GM19043 (cell line): Measurements from ENCODE around the gene NEK1.
"Not testable (repeated sequence)": the region's sequence is repeated elsewhere in the genome, so short reads cannot be mapped to it uniquely, and the experiment has no call there.

Experiments
- ATAC-seq: cut with Tn5 transposase; IDR thresholded peaks from one replicate; pipeline ENCODE4 v1.9.1; 2021; ENCODE audit warnings: low read depth; ENCODE audit not compliant: unreplicated experiment

Gene NEK1

GRCh38 chr4:169523796-169524195, 88.6 kb downstream of the NEK1 start:
- no peak for ATAC-seq

- no peak for ATAC-seq
Observed at GRCh38 chr4:169510617-169511016, 101.8 kb downstream of the NEK1 start.

GRCh38 chr4:169506903-169507302, 105.5 kb downstream of the NEK1 start:
- no peak for ATAC-seq

GRCh38 chr4:169499907-169500306, 112.5 kb downstream of the NEK1 start:
- ATAC-seq, result not testable (repeated sequence)

- not testable (repeated sequence) for ATAC-seq
Observed at GRCh38 chr4:169494234-169494633, 118.1 kb downstream of the NEK1 start.

GRCh38 chr4:169493164-169493524, 119.2 kb downstream of the NEK1 start:
- no peak for ATAC-seq

GRCh38 chr4:169492436-169493163, 119.8 kb downstream of the NEK1 start:
- peak; percentile 45 for ATAC-seq

- no peak for ATAC-seq
Observed at GRCh38 chr4:169491211-169491610, 121.2 kb downstream of the NEK1 start.

GRCh38 chr4:169489306-169489705, 123.1 kb downstream of the NEK1 start:
- ATAC-seq, result no peak

GRCh38 chr4:169485791-169486742, 126.3 kb downstream of the NEK1 start:
- peak; percentile 76 for ATAC-seq

GRCh38 chr4:169485086-169485485, 127.3 kb downstream of the NEK1 start:
- no peak for ATAC-seq

GRCh38 chr4:169484485-169484884, 127.9 kb downstream of the NEK1 start:
- ATAC-seq, result no peak

GRCh38 chr4:169464080-169464479, 148.3 kb downstream of the NEK1 start:
- ATAC-seq, result no peak

GRCh38 chr4:169460081-169460480, 152.3 kb downstream of the NEK1 start:
- no peak for ATAC-seq

- no peak for ATAC-seq
Observed at GRCh38 chr4:169458575-169458974, 153.8 kb downstream of the NEK1 start.

GRCh38 chr4:169452644-169453043, 159.7 kb downstream of the NEK1 start:
- ATAC-seq, result not testable (repeated sequence)

- ATAC-seq, result not testable (repeated sequence)
Observed at GRCh38 chr4:169448935-169449334, 163.4 kb downstream of the NEK1 start.

GRCh38 chr4:169446824-169447223, 165.6 kb downstream of the NEK1 start:
- ATAC-seq, result no peak

- ATAC-seq, result no peak
Observed at GRCh38 chr4:169443748-169444147, 168.6 kb downstream of the NEK1 start.

- no peak for ATAC-seq
Observed at GRCh38 chr4:169440446-169440845, 171.9 kb downstream of the NEK1 start.

GRCh38 chr4:169439244-169439643, 173.1 kb downstream of the NEK1 start:
- no peak for ATAC-seq

- ATAC-seq, result peak; percentile 33
Observed at GRCh38 chr4:169438057-169438480, 174.3 kb downstream of the NEK1 start.
